ENCODE data around the gene POTEF.
"Not testable (repeated sequence)": the region's sequence is repeated elsewhere in the genome, so short reads cannot be mapped to it uniquely, and the experiment has no call there.

POTEF gene

DNA sequence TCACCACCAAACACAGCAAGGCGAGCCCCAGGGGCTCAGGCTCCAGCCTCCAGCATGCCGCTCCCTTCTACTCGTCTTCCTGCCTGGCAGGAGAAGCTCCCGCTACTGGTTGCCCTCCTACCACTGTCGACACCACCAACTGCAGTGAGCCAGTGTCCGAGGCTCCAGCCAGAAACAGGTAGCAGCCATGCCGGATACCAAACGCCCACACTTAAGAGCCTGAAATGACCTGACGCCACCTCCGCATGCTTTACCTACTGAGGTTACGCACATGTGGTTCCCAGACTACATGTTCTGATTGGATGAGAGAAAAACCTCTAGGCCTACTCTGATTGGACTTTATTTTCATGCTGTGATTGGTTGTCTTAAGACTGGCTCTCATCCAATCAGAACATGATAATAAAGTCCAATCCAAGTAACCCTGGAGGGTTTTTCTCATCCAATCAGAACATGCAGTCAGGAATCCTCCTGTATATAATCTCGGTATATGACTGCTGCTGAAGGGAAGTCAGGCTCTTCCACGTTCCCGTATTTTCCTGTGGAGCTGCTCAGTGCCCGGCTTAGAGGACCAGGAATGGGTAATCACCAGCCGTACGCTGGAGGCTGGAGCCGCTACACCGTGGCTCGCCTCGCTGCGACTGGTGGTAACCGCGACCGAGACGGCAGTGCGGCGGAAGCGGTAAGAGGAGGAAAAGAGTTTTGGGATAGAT, at the start of gene POTEF:
Gene POTEF (minus strand): TSS at position 103 of the 710 bp plus-strand sequence. CDS start 8,707 bp downstream, outside the sequence.
- DNase-seq (ENCODE audit: low spot score); in situ Hi-C loops (cut with MboI; ENCODE audit: low sequenced_read_pairs, unreplicated experiment): not testable (repeated sequence)

DNA sequence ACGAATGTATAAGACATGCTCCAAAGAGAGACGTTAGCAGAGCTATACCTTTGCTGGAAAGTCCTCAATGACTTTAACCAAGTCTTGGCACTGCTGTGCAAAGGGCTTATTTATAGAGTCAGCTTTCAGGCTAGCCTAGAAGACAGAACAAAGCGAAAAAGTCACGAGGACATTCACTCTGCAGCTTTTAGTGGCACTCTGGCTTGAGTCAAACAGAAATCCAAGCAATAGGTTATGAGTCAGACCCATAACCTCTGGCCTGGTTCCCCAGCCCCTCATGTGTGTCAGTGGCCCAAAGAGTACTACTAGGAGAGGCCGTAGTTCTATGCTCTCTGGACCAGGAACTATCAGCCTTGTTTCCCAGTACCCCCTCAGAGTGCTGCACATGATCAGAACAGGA, 45.8 kb upstream of the POTEF start:
- in situ Hi-C loops (cut with MboI; ENCODE audit: low sequenced_read_pairs, unreplicated experiment), result loop anchor here (25.0 kb wide), 1 partner anchor 162 kb away; the partner anchor contains the start of gene IMP4
- DNase-seq (ENCODE audit: low spot score), result not testable (repeated sequence)

DNA sequence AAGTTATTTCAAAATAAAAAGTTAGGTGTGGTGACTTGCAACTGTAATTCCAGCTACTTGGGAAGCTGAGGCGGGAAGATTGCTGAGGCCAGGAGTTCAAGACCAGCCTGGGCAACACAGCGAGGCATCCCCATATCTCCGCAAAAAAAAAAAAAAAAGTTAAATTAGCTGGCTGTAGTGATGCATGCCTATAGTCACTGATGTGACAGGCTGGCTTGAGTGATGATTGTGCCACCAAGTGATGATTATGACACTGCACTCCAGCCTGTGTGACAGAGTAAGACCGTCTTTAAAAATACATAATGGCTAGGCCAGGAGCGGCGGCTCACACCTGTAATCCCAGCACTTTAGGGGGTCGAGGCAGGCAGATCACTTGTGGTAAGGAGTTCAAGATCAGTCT, 40.9 kb upstream of the POTEF start:
- DNase-seq (ENCODE audit: low spot score), result no peak
- TF ChIP-seq, protein P1, sequence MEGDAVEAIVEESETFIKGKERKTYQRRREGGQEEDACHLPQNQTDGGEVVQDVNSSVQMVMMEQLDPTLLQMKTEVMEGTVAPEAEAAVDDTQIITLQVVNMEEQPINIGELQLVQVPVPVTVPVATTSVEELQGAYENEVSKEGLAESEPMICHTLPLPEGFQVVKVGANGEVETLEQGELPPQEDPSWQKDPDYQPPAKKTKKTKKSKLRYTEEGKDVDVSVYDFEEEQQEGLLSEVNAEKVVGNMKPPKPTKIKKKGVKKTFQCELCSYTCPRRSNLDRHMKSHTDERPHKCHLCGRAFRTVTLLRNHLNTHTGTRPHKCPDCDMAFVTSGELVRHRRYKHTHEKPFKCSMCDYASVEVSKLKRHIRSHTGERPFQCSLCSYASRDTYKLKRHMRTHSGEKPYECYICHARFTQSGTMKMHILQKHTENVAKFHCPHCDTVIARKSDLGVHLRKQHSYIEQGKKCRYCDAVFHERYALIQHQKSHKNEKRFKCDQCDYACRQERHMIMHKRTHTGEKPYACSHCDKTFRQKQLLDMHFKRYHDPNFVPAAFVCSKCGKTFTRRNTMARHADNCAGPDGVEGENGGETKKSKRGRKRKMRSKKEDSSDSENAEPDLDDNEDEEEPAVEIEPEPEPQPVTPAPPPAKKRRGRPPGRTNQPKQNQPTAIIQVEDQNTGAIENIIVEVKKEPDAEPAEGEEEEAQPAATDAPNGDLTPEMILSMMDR (IDR thresholded peaks at IDR 0.05; ENCODE audit: borderline replicate concordance, control extremely low read depth, extremely low read depth, insufficient read depth, missing control alignments), result no peak
- in situ Hi-C loops (cut with MboI; ENCODE audit: low sequenced_read_pairs, unreplicated experiment), result no loop called here

DNA sequence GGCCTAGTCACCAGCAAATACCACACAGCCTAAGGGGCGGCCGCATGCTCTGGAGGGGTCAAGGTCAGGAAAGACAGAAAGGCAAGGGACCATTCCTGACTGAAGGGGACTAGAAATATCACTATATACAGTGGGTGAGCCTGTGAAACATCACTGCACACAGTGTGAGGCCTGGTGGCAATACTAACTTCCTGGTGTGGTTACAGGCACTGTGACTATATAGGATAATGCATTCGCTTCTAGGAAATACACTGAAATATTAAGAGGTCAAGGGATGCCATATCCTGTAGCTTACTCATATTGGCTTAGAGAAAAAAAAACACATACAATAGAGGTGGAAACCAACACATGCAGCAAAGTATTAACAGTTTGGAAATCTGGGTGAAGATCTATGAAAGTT, 40.1 kb upstream of the POTEF start:
- in situ Hi-C loops (cut with MboI; ENCODE audit: low sequenced_read_pairs, unreplicated experiment); DNase-seq (ENCODE audit: low spot score): not testable (repeated sequence)

DNA sequence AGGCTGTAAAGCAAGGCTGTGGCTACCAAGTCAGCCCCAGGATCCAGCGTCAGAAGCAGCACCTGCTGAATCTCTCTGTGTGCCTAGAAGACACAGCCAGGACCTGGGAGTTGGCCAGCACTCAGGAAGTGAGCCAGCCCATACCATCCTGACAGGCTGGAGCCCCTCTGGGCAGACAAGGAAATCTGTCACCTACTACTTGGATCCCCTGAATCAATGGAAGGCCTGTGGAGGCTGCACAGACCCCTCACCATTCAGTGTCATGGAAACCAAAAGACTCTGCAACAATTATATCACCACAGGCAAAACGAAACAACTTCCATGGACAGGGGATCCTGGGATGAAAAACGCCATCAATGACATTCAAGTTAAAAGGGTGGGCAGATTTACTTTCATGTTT, 37.6 kb upstream of the POTEF start:
- DNase-seq (ENCODE audit: low spot score); in situ Hi-C loops (cut with MboI; ENCODE audit: low sequenced_read_pairs, unreplicated experiment): not testable (repeated sequence)

DNA sequence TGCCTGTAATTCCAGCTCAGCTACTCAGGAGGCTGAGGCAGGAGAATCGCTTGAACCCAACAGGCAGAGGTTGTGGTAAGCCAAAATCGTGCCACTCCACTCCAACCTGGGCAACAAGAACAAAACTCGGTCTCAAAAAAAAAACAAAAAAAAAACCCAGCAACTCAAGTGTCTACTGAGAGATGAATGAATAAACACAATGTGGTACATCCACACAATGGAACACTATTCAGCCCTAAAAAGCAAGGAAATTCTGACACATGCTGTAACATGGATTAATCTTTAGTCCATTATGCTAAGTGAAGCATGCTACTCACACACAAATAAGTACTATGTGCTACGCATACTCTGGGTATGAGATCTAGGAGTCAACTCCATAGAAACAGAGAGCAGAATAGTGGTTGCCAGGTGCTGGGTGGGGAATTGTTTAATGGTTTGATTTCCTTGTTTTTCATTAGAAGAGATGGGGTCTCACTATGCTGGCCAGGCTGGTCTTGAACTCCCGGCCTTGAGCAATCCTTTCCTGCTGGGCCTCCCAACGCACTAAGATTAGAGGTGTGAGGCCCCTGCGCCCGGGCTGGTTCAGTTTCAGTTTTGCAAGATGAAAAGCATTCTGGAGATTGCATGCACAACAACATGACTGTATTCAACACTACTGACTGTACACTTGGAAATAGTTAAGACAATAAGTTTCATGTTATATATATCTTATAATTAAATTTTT, 36.4 kb upstream of the POTEF start:
- in situ Hi-C loops (cut with MboI; ENCODE audit: low sequenced_read_pairs, unreplicated experiment), result no loop called here
- DNase-seq (ENCODE audit: low spot score), result no peak
- TF ChIP-seq, protein P1 (IDR thresholded peaks at IDR 0.05; ENCODE audit: borderline replicate concordance, control extremely low read depth, extremely low read depth, insufficient read depth, missing control alignments), result no peak

DNA sequence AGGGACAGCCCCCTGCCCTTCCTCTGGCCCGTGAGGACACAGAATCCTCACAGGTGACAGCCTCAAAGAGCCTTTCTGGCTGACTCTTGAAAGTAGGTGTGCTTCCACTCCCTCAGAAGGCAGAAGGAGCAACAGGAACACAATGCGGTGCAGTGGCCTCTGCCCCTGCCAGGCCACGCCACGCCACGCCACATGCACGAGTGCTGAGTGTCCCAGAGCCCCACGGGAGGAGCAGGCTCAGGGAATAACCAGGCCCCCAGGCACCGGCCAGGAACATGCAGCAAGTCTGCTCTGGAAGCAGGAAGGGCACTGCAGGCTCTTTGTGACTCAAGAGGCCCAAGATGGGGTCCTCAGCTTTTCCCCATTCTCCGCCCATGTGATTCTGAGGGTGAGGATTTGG, 33.9 kb upstream of the POTEF start:
- DNase-seq (ENCODE audit: low spot score), result no peak
- in situ Hi-C loops (cut with MboI; ENCODE audit: low sequenced_read_pairs, unreplicated experiment), result no loop called here
- TF ChIP-seq, protein P1 (IDR thresholded peaks at IDR 0.05; ENCODE audit: borderline replicate concordance, control extremely low read depth, extremely low read depth, insufficient read depth, missing control alignments), result no peak

DNA sequence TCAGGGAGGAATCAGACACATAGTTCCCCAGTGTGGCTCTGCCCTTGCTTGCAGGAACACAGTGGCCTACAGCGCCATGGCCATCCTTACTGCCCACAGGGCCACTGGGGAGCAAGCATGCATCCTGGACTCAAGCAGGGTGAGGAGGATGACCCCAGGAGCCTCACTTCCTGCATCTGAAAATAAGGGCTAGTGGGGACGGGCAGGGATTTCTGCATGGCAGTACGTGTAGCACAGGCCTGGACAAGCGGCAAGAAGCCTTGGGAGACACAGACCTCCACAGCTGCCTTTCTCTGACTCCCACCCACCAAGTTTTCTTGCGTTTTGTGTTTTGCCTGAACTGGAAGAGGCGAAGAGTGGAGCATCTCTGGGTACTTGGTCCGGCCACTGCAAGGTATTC, 33.5 kb upstream of the POTEF start:
- in situ Hi-C loops (cut with MboI; ENCODE audit: low sequenced_read_pairs, unreplicated experiment); DNase-seq (ENCODE audit: low spot score): not testable (repeated sequence)

DNA sequence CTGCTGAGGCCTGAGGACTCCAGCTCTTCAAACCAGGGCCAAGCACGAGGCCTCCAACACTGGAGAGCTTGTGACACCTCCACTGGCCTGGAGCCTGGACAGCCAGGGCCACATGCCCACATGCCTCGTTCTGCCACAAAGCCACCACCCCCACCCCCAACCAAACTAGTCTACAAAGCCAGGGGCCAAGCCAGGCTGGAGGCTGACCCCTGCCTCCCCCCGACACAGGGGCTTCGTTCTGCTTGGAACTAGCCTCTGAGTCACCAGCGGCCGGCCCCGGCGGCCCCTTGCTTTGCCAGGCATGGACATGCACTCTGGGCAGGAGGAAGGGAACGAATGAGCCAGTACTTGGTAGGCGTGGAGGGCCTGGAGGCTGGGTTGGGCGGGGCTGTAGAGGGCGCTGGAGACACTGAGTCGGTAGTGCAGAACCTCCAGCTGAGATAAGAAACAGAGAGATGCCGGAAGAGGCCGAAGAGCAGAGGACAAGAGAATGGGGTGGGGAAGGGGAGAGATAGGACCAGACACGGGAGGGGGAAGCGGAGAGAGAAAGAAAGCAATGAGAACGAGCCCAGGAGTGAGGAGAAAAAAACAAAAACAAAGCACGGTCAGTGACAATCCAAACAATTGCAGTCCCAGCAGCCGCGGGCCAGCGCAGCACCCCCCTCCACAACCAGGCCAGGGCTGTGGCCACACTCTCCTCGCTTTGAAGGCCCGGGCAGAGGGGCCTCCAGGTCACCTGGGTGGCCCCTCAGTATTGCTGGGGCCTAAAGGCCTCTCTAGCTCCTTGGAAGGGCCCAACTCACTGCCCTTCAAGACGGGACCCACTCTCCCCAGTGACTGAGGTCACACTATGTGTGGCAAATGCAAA, 32.0 kb upstream of the POTEF start:
- in situ Hi-C loops (cut with MboI; ENCODE audit: low sequenced_read_pairs, unreplicated experiment); DNase-seq (ENCODE audit: low spot score): not testable (repeated sequence)

Data from GM13976 (cell line).